GM10248 (cell line): ENCODE measurements around the gene KCMF1.

Experiments
- CTCF ChIA-PET: fragments of 300-600 bp; sonication (Branson Sonifier 250); formaldehyde crosslinking; extraction: SDS; loops from one replicate; lab custom pipeline; 2021; ENCODE audit warnings: antibody characterized with exemption; lab: Yijun Ruan, JAX
- POLR2A ChIA-PET: fragments of 350-650 bp; sonication (Branson Sonifier 250); formaldehyde crosslinking; extraction: SDS; loops from one replicate; lab custom pipeline; 2020; ENCODE audit warnings: antibody characterized with exemption; lab: Yijun Ruan, JAX
- DNase-seq: peaks from one replicate; pipeline ENCODE4 v3.0.0; 2012; ENCODE audit errors: extremely low spot score
- CTCF ChIP-seq: IDR thresholded peaks from 2 replicates; pipeline ENCODE4 v1.5.1; 2012; ENCODE audit warnings: mild to moderate bottlenecking, low read depth; ENCODE audit errors: extremely low read depth, missing control alignments, control extremely low read depth

Gene KCMF1

GRCh38 chr2:85022232-85022631 is 51.3 kb downstream of the KCMF1 start:
- ChIA-PET POLR2A (no interaction called here), CTCF (interaction anchor here (1.2 to 1.3 kb wide), 2 partner anchors 96 to 97 kb away, joined by 3 to 4 read pairs; no protein-coding TSS in a partner anchor)
- no peak for TF ChIP-seq CTCF
- DNase-seq, result no peak

GRCh38 chr2:85024372-85025047 is 53.5 kb downstream of the KCMF1 start:
- ChIA-PET CTCF (interaction anchor here (0.7 to 3.3 kb wide), 3 partner anchors 28 to 99 kb away, joined by 3 to 15 read pairs (median 6); no protein-coding TSS in a partner anchor), POLR2A (no interaction called here)
- no peak for DNase-seq
- TF ChIP-seq CTCF, result no peak

- CTCF ChIA-PET, result interaction anchor here (1.0 to 2.0 kb wide), 3 partner anchors 11 to 107 kb away, joined by 3 to 6 read pairs (median 5); no protein-coding TSS in a partner anchor
- POLR2A ChIA-PET, result no interaction called here
- no peak for TF ChIP-seq CTCF
- no peak for DNase-seq
These were observed 61.7 kb downstream of the KCMF1 start for GRCh38 chr2:85032621-85033020.

GRCh38 chr2:85033388-85033787 is 62.4 kb downstream of the KCMF1 start:
- ChIA-PET POLR2A (no interaction called here), CTCF (interaction anchor here (1.0 to 2.0 kb wide), 5 partner anchors 10 to 107 kb away, joined by 3 to 6 read pairs (median 4); no protein-coding TSS in a partner anchor)
- no peak for DNase-seq

GRCh38 chr2:85034158-85034557 is 63.2 kb downstream of the KCMF1 start:
- TF ChIP-seq CTCF, result no peak
- ChIA-PET POLR2A (no interaction called here), CTCF (interaction anchor here (1.2 to 2.0 kb wide), 3 partner anchors 11 to 108 kb away, joined by 4 to 6 read pairs (median 5); no protein-coding TSS in a partner anchor)
- no peak for DNase-seq

More at GRCh38 chr2:85033388-85033787, 62.4 kb downstream of the KCMF1 start:
- TF ChIP-seq CTCF, result no peak

- DNase-seq, result no peak
- TF ChIP-seq CTCF, result no peak
- POLR2A ChIA-PET, result no interaction called here
- CTCF ChIA-PET, result no interaction called here
These were observed 66.7 kb downstream of the KCMF1 start for GRCh38 chr2:85037622-85038021.
